Peyer's patch (tissue), 4 donors: ENCODE results near the gene SEZ6. TPM values are rescaled to one million over a fixed set of nuclear protein-coding genes. Genes with fewer than 3 reads are reported as not detected.

Experiments
- DNase-seq, 3 donors: peaks; one replicate each; pipeline ENCODE4 v3.0.0-alpha.2; 2017 to 2019
- H3K27ac ChIP-seq, 4 donors: fragments of 200-600 bp; sonication (generic); one replicate each; pipeline ENCODE4 v1.5.1; 2016 to 2019
- H3K27me3 ChIP-seq, 2 donors: fragments of 200-600 bp; sonication (generic); one replicate each; pipeline ENCODE4 v1.5.1; 2019
- H3K36me3 ChIP-seq, 3 donors: fragments of 200-600 bp; sonication (generic); one replicate each; pipeline ENCODE4 v1.5.1; 2016 to 2019
- H3K4me1 ChIP-seq, 4 donors: fragments of 200-600 bp; sonication (generic); one replicate each; pipeline ENCODE4 v1.5.1; 2016 to 2019
- H3K4me3 ChIP-seq, 4 donors: fragments of 200-600 bp; sonication (generic); 1 replicate in 3 of 4; 2 replicates in 1 of 4; pipeline ENCODE4 v1.5.1; 2016 to 2019; ENCODE audit warnings: mild to moderate bottlenecking in 1 of 4
- H3K9me3 ChIP-seq, 4 donors: fragments of 200-600 bp; sonication (generic); one replicate each; pipeline ENCODE4 v1.5.1; 2016 to 2019; ENCODE audit warnings: mild to moderate bottlenecking in 1 of 4
- POLR2A ChIP-seq, 2 donors: fragments of 450-650 bp; IDR thresholded peaks; one replicate each; pipeline ENCODE4 v1.5.1; 2017; ENCODE audit warnings: antibody characterized with exemption in 2 of 2, mild to moderate bottlenecking in 2 of 2, moderate library complexity in 2 of 2
- total RNA-seq, 4 donors: library from RNA; depleted of rRNA; stranded (reverse); fragments of >200 nt; gene quantifications; one replicate each; pipeline ENCODE4 v1.1.0, GENCODE V29; 2016
- TF ChIP-seq, protein P1 (sequence below), 6 experiments: fragments of 450-650 bp in 4 of 6; fragments of 200-600 bp in 2 of 6; sonication (generic) in 1 of 6; IDR thresholded peaks; one replicate each; pipeline ENCODE4 v1.5.1; 2017 to 2019; ENCODE audit warnings: antibody characterized with exemption in 6 of 6, mild to moderate bottlenecking in 3 of 6, moderate library complexity in 1 of 6

SEZ6 gene
- total RNA-seq, 4 donors from 2014 or later: 0.66 to 1.1 TPM; not detected in 2

DNA sequence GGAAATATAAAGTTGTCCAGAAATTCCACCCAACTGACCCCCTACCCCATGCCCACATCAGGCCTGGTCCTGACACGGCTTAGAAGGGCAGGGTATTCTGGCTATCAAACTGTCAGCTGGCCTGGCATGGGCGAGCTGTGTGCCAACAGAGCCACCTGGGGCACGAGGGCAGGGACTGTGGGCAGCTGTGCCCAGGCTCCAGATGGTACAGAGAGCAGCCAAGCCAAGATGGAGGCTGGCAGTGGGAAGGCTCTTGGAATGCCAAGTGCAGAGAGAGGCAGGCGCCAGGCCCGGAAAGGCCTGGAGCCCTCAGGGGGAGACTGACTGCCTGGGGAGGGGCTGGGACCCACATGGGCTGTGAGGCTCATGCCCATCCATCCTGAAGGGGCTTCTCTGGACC lies 30.2 kb downstream of the SEZ6 start:
- Histone ChIP-seq H3K27me3 (no peaks in the 10 kb centered on the region), H3K4me1 (peaks cover 0 to 11% (median 0%) of the 10 kb centered on the region in 4 donors), H3K36me3 (no peaks in the 10 kb centered on the region), H3K9me3 (no peaks in the 10 kb centered on the region), H3K27ac (no peak overlapping the region), H3K4me3 (no peak overlapping the region)
- TF ChIP-seq POLR2A (IDR thresholded peaks at IDR 0.05): no peak
- no peak for DNase-seq

DNA sequence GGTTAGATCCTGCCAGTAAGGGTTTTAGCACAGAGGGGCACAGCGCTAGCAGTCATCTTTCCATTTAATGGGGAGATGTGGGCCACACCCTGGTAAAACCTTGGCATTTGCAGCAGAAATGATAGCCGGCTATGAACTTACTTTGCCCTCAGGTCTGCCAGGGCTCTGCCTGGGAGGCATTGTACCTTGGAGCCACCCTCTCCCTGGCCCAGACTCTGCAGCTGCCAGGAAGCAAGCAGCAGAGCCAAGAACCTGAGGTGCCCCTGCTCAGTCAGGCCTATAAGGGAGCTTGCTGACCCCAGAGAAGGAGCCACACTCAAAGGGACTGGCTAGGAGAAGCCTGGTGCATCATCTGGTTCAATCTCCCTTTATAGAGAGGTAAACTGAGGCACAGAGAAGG lies 30.8 kb downstream of the SEZ6 start:
- TF ChIP-seq POLR2A (IDR thresholded peaks at IDR 0.05): no peak
- TF ChIP-seq, protein P1, sequence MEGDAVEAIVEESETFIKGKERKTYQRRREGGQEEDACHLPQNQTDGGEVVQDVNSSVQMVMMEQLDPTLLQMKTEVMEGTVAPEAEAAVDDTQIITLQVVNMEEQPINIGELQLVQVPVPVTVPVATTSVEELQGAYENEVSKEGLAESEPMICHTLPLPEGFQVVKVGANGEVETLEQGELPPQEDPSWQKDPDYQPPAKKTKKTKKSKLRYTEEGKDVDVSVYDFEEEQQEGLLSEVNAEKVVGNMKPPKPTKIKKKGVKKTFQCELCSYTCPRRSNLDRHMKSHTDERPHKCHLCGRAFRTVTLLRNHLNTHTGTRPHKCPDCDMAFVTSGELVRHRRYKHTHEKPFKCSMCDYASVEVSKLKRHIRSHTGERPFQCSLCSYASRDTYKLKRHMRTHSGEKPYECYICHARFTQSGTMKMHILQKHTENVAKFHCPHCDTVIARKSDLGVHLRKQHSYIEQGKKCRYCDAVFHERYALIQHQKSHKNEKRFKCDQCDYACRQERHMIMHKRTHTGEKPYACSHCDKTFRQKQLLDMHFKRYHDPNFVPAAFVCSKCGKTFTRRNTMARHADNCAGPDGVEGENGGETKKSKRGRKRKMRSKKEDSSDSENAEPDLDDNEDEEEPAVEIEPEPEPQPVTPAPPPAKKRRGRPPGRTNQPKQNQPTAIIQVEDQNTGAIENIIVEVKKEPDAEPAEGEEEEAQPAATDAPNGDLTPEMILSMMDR (IDR thresholded peaks at IDR 0.05): no peak
- Histone ChIP-seq H3K27ac (no peak overlapping the region), H3K4me1 (peaks cover 0 to 11% (median 0%) of the 10 kb centered on the region in 4 donors), H3K4me3 (no peak overlapping the region), H3K36me3 (no peaks in the 10 kb centered on the region), H3K27me3 (no peaks in the 10 kb centered on the region), H3K9me3 (no peaks in the 10 kb centered on the region)
- no peak for DNase-seq

DNA sequence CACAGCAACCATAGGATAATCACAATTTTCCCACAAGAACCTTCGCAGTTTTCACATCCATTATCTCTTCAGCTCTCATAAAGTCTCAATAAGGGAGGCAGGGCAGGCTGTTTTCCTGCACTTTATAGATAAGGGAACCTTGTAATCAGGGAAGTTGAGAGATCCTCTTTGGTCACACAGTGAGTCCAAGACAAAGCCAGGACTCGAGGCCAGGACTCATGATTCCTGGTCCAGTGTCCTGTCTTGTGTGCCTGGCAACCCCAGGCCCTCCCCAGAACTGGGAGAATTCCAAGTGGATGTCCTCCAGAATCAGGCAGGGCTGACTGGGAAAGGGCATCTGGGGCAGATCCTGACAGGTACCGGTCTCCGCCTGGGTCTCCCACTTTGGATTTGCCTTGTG lies 31.4 kb downstream of the SEZ6 start:
- Histone ChIP-seq H3K27ac (no peak overlapping the region), H3K4me3 (no peak overlapping the region), H3K4me1 (peaks cover 0 to 11% (median 0%) of the 10 kb centered on the region in 4 donors), H3K36me3 (no peaks in the 10 kb centered on the region), H3K9me3 (no peaks in the 10 kb centered on the region), H3K27me3 (no peaks in the 10 kb centered on the region)
- DNase-seq: no peak
- TF ChIP-seq POLR2A (IDR thresholded peaks at IDR 0.05): no peak
- TF ChIP-seq, protein P1 (IDR thresholded peaks at IDR 0.05): no peak

DNA sequence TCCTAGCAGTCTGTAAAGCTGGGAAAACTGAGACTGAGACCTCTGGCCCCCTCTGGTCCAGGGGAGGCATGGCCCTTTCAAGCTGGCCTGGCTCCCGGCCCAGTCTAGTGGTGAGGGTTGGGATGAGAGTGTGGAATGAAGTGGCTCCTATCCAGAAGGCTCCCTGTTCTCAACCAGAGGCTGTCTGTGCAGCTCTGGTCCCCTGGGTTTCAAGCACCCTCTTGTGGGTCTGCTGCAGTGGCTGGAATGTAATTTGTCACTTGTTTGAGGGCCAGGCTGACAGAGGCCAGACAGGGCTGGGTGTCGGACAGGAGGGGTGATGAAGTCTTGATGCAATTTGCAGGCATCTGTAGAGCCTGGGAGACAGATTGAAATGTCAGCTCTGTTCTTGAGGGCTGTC lies 32.4 kb downstream of the SEZ6 start:
- Histone ChIP-seq H3K4me3 (no peak overlapping the region), H3K9me3 (no peaks in the 10 kb centered on the region), H3K4me1 (peaks cover 0 to 11% (median 0%) of the 10 kb centered on the region in 4 donors), H3K27ac (no peak overlapping the region), H3K36me3 (no peaks in the 10 kb centered on the region), H3K27me3 (no peaks in the 10 kb centered on the region)
- DNase-seq: no peak
- TF ChIP-seq POLR2A (IDR thresholded peaks at IDR 0.05): no peak
- TF ChIP-seq, protein P1 (IDR thresholded peaks at IDR 0.05): no peak

DNA sequence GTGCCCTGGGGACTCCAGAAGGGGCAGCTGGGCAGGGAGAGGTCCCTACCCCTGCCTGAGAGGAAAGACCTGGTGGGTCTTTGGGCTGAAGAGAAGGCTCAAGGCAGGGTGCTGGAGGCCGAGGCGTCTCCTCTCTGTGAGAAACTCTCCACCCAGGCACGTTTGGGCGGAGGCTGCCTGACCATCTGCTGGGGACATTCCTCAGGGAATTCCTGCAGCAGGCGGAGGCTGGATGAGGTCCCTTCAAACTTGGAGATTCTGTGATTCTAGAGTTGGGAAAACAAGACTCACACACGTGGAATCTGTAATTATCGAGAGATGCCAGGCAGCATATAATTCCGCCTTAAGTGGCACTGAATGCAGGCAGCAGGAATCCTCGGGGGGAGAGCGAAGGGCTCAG lies 33.4 kb downstream of the SEZ6 start:
- Histone ChIP-seq H3K36me3 (no peaks in the 10 kb centered on the region), H3K27me3 (no peaks in the 10 kb centered on the region), H3K27ac (no peak overlapping the region), H3K4me1 (peaks cover 0 to 11% (median 0%) of the 10 kb centered on the region in 4 donors), H3K9me3 (no peaks in the 10 kb centered on the region), H3K4me3 (no peak overlapping the region)
- TF ChIP-seq, protein P1 (IDR thresholded peaks at IDR 0.05): no peak
- TF ChIP-seq POLR2A (IDR thresholded peaks at IDR 0.05): no peak
- no peak for DNase-seq

DNA sequence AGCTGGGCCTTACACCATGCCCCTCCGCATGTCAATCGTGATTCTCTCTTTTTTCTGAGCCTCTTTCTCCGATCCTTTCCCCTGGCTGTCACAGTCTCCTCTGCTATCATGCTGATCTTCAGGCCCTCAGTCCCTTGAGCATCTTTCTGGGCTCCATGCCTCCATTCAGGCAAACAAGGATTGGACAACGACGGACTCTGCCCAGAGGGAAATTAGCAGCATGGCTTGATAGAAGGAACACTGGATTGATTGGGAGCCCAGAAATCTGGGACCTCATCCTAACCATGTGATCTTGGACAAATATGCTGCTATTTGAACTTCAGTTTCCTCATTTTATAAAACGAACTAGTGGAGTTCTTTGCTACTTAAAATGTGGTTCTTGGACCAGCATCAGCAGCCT lies 35.0 kb downstream of the SEZ6 start:
- Histone ChIP-seq H3K4me1 (peaks cover 0 to 11% (median 0%) of the 10 kb centered on the region in 4 donors), H3K27me3 (no peaks in the 10 kb centered on the region), H3K9me3 (no peaks in the 10 kb centered on the region), H3K4me3 (no peak overlapping the region), H3K27ac (no peak overlapping the region), H3K36me3 (no peaks in the 10 kb centered on the region)
- DNase-seq: no peak
- no peak for TF ChIP-seq POLR2A (IDR thresholded peaks at IDR 0.05)
- TF ChIP-seq, protein P1 (IDR thresholded peaks at IDR 0.05): no peak
